Activated CD4-positive, alpha-beta T cell treated with anti-CD3 and anti-CD28 coated beads, Interleukin-2, amount 50 U/mL, for 48 hours (primary cell): Measurements from ENCODE around the gene HMG20B.
A peak's percentile ranks its signal among the peaks of the same experiment; 100 is the strongest.

Source experiments
- DNase-seq, 2 experiments: peaks; one replicate each; pipeline ENCODE4 v3.0.0-alpha.2; 2020

Gene HMG20B

DNA sequence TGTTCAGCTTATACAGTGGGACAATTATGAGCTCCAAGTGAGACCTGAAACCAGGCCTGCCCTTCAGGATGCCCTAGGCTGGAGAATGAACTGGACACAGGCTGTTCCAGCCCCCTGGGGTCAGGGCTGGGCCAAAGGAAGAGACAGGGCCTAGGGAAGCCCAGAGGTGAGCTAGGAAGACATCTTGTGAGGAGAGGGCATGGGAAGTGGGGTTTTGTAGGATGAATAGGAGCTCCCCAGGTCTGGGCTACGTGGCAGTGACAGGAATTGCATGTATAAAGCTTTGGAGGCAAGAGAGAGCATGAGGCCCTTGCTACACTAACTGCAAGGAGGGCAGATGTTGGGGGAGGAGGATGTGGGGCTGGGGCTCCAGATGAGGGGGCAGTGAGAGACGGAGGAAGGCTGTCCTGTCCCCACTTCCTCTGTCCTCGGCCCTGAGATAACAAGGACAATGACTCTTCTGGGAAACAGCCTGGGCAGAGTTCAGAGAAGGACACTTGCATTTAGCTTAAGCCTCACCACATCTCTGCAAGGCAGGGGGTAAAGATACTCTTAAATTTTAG lies 35.4 kb downstream of the HMG20B start:
- DNase-seq: no peak

- no peak for DNase-seq
Observed at GRCh38 chr19:3608750-3609322, 36.1 kb downstream of the HMG20B start.

- no peak for DNase-seq
Observed at GRCh38 chr19:3609779-3610719, 37.3 kb downstream of the HMG20B start.

DNA sequence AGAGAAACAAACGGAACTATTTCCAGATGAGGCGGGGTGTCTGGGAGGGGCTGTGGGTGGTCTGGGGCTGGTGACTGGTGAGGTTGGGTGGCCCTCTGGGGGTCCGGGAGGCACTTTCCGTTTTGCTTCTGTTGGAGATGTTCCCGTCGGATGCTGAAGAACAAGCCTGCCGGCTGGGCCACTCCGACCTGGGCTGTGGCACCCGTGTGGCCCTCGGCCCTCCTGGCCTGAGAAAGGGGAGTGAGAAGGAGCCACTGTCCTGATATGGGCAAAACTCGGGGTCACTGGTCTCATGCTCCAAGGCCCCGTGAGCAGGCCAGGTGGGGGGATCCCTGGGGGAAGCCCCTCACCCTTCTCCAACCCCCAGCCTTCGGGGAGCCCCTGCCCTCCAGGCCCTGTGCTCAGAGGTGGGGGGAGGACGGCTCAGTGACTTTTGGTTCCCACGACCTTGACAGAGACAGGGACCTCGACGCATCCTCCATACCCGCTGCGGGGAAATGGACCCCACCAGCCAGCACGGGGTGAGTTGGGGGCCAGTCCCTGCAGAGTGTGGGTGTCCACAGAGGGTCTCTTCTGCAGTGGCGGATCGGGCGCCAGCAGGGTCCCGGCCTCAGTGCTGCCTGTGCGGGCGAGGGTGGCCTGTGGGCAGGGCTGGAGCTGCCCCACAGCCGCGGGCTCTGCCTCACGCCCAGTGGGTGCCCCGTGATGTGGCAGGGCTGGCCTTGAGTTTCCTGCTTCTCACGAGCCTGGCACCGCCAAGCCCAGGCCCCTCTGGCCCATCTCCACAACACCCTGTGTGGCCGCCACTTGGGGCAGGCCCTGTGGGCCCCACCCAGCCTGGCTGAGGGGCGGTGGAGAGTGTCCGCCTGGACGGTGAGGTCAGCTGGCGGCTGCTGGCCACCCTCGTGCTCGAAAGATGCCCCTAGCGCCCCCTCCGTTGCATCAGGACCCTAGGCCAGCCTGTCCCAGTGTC lies 38.3 kb downstream of the HMG20B start:
- DNase-seq: no peak

DNA sequence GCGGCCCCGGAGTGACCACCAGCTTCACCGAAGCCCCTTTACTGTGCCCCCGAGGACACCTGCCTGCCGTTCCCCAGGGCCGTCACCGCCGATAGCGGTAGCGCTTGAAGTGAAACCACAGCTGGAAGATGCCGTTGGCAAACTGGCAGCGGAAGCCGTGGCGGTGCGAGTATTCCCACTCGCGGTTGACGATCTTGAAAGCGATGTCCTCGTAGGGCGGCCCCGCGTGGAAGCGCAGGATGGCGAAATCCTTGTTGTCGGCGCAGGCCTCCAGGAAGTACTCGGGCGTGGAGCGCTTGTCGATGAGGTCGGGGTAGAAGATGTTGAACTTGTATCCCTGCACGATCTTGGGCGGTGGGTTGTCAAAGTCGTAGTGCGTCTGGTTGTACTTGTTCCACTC lies 39.1 kb downstream of the HMG20B start:
- no peak for DNase-seq

- DNase-seq: no peak
Observed at GRCh38 chr19:3612330-3612729, 39.6 kb downstream of the HMG20B start.

- no peak for DNase-seq
Observed at GRCh38 chr19:3612901-3613741, 40.4 kb downstream of the HMG20B start.

DNA sequence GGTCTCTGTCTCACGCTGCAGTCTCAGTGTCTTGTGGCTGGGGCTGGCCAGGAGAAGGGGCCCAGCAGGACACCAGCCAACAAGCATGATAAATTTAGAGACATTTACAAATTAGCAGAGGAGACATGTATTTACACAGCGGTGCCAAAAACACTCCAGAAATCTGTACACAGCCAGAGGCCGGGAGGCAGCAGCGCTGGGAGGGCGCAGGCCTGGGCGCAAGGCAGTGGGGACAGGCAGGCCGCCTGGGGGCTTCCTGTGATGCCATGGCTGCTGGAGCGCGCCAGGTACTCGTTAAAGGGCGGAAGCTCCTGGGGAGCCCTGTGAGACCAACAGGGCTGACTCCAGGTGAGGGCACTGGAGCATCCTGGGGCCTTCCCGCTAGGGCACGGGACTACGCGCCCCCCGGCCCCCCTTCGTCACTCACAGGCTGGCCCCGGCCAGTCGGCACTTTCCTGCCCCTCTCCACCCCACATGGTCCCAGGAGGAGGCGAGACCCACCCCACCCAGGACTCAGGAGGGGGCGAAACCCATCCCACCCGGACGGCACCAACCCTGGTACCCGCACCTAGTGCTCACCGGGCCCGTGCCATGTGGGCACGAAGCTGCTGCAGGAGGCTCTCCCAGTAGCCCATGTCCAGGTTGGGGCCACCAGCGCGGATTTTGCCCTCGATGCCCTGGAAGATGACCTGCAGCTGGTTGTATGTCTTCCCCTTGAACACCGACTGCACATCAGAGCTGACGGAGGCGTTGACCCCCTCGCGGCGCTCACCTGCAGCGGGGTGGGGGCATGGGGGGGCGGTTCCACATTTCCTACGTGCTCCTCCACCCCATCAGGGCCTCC lies 41.3 kb downstream of the HMG20B start:
- no peak for DNase-seq

GRCh38 chr19:3614858-3615505 lies 42.2 kb downstream of the HMG20B start:
- DNase-seq: no peak

DNA sequence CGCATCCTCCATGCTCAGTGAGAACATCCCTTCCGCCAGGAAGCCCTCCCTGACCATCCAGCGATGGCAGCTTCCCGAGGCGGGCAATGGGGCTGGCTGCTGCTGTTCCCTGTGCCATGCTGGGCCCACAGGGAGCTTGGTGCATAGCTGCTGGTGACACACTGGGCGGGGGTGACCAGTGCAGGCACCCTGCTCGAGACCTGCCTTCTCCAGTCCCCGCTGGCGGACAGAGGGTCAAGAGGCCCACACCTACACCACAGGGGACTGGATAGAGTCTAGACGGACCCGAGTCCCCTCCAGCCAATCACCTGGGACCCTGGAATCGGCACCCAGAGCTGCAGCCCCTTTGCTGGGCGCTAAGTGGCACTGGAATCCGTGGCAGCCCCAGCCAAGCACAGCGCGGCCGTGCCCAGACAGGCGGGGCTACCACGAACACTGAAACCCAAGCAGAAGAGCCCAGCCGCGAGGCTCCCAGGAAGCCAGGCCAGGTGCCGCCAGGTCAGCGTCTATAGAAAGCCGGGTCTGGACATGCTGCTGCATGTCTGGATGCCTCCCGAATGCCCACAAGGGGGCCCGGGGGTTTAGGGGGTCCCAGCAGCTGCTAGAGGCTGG lies 42.9 kb downstream of the HMG20B start:
- DNase-seq: no peak

GRCh38 chr19:3617463-3617862 lies 44.7 kb downstream of the HMG20B start:
- no peak for DNase-seq

GRCh38 chr19:3618144-3618810 lies 45.5 kb downstream of the HMG20B start:
- peak; percentile 66 to 68 for DNase-seq

GRCh38 chr19:3618811-3619630 lies 46.3 kb downstream of the HMG20B start:
- DNase-seq: no peak

GRCh38 chr19:3619631-3620012 lies 46.9 kb downstream of the HMG20B start:
- DNase-seq: no peak

DNA sequence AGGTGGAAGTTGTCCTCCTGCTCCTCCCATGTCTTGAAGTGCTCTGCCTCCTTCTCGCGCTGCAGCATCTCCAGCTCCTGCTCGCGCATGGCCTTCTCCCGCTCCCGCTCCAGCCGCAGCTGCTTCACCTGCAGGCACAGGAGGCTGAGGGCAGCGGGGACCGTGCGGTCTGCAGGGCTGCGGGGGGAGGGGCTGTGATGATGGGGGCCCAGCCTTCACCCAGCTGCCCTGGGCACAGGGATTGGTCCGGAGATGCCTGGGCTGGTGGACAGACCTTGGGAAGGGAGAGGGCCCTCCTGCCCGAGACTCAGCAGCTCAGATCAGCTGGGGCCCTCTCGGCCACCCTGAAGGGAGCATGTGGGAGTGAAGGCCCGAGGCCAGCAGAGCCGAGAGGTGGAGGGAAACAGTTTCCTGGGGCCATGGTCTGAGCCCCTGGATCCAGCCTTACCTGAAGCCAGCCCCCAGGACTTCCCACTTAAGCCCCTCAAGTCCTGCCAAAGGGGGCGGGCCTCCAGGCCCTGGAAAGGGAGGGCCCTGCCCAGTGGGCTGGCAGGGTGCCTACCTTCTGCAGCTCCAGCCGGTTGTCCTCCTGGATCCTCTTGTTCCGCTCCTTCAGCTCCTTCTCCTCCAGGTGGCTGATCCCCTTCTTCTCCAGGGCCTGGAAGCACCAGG lies 47.5 kb downstream of the HMG20B start:
- no peak for DNase-seq

DNA sequence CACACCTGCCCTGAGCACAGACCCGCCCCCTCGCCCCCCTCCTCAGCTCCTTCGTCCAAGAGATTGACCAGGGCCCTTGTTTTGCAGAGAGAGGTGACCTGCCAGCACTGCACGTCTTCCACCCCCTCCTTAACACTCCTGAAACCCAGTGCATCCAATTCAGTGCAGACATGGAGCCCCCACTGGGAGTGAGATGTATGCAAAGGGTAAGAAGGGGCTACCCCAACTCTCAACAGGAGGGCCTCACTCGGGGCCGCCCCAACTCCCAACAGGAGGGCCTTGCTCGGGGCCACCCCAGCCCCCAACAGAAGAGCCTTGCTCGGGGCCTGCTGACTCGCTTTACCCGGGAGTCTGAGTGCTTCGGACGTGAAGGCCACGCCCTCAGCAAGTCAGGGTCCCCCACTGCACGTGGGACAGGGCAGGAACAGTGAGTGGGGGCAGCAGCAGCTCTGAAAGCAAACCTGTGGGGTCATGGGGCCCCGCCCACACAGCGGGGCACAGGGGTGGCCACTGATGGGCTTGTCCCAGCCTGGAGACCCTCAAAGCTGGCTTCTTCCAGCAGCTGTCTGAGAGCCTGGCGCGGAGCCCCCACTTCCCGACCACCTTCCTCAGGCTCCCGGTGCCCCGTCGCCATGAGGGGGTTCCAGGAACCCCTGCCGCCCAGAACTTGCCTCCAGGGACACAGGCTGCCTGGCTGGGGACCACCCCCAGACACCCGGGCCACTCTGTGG lies 48.2 kb downstream of the HMG20B start:
- DNase-seq: no peak

- no peak for DNase-seq
Observed at GRCh38 chr19:3621689-3622088, 48.9 kb downstream of the HMG20B start.
